GM12801 (cell line): Measurements from ENCODE around the gene SYCN.

Experiments
- TF ChIP-seq, protein P1 (sequence below): IDR thresholded peaks from one replicate; pipeline ENCODE4 v1.5.1; 2011; ENCODE audit warnings: control low read depth; ENCODE audit not compliant: insufficient read length; ENCODE audit errors: extremely low read depth

Gene SYCN, protein sequence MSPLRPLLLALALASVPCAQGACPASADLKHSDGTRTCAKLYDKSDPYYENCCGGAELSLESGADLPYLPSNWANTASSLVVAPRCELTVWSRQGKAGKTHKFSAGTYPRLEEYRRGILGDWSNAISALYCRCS

GRCh38 chr19:39203372-39204341 is at the start of gene SYCN:
Gene SYCN, minus strand, starts transcription at chr19:39204263. Its CDS starts 9 bp downstream, at chr19:39204254.
- TF ChIP-seq, protein P1, sequence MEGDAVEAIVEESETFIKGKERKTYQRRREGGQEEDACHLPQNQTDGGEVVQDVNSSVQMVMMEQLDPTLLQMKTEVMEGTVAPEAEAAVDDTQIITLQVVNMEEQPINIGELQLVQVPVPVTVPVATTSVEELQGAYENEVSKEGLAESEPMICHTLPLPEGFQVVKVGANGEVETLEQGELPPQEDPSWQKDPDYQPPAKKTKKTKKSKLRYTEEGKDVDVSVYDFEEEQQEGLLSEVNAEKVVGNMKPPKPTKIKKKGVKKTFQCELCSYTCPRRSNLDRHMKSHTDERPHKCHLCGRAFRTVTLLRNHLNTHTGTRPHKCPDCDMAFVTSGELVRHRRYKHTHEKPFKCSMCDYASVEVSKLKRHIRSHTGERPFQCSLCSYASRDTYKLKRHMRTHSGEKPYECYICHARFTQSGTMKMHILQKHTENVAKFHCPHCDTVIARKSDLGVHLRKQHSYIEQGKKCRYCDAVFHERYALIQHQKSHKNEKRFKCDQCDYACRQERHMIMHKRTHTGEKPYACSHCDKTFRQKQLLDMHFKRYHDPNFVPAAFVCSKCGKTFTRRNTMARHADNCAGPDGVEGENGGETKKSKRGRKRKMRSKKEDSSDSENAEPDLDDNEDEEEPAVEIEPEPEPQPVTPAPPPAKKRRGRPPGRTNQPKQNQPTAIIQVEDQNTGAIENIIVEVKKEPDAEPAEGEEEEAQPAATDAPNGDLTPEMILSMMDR: no peak

GRCh38 chr19:39253374-39254149 is 49.5 kb upstream of the SYCN start:
- TF ChIP-seq, protein P1: no peak

DNA sequence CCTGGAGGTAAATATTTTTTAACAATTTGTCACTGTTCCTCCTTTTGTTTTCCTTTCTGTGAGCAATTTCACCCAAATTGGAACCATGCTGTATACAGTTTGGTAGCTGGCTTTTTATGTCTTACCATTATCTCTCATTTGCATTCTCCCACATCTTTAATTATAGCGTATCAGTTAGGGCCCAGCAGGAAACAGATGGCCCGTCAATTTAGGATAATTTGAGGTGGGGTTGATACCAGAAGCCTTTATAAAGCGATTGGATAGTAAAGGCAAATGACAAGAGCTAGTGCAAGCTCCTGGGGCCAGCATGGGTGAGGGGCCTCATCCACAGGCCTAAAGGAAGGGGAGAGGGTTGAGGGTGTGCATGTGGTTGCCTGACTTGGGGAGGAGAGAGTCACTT is 48.4 kb upstream of the SYCN start:
- TF ChIP-seq, protein P1: no peak

- TF ChIP-seq, protein P1: no peak
Observed at GRCh38 chr19:39251846-39252245, 47.8 kb upstream of the SYCN start.

DNA sequence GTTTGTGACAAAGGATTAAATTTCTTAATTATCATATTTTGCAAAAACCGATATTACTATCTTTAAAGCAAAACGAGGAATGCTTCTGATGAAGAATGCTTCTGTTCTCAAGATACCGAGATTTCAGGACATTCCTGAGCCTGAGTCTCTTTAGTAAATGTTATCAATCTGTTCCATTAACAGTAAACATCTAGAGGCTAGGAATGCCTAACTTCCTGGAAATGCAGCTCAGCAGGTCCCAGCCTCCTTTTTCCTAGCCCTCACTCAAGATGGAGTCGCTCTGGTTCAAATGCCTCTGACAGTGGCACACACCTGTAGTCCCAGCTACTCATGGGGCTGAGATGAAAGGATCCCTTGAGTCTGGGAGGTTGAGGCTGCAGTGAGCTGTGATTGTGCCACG is 47.0 kb upstream of the SYCN start:
- TF ChIP-seq, protein P1: no peak

- TF ChIP-seq, protein P1: no peak
Observed at GRCh38 chr19:39248806-39249205, 44.7 kb upstream of the SYCN start, which contains the start of gene IFNL4. Gene IFNL4, minus strand, starts transcription at chr19:39248856.
